Measurements from ENCODE around the gene IL1R1. TPM values are rescaled to one million over a fixed set of nuclear protein-coding genes. Genes with fewer than 3 reads are reported as not detected.

IL1R1 gene
- total and polyA plus RNA-seq, 10 of the 15 experiments (the other 5 are each of a cell fraction or from before 2014, with no cell fraction given) = 0.17 to 13.2 (median 0.53) TPM

DNA sequence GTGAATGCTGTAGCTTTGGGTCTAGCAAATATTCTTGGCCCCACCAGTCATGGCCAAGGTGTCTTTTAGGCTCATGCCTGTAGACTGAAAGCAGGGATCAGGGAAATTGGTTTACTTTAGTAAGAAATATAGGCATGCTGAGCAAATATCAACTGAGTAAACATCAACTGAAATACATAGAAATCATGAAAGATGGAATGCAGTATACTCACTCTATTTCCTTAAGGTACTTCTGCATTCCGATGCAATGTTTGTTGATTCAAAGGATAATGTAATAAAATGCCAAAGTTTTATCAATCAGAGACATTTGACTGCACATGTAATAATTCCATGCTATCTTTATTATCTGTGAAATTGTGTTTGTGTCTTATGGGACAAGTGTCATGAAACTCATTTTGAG, 19.6 kb upstream of the IL1R1 start:
- no peak for ATAC-seq
- intact Hi-C loops (cut with micrococcal nuclease; ENCODE audit: unreplicated experiment) = no loop called here
- Histone ChIP-seq H3K4me1 (ENCODE audit: control insufficient read depth, insufficient read depth, low read length) (no peaks in the 10 kb centered on the region), H2AFZ (ENCODE audit: control insufficient read depth, low read depth, low read length) (no peak overlapping the region), H3K27ac (ENCODE audit: control insufficient read depth, insufficient read depth) (no peak overlapping the region), H3K4me2 (ENCODE audit: control insufficient read depth, insufficient read depth) (no peak overlapping the region), H3K4me3 (no peak overlapping the region), H3K36me3 (ENCODE audit: control insufficient read depth in 2 of 2, insufficient read depth in 2 of 2, low read length in 1 of 2) (no peaks in the 10 kb centered on the region), H3K79me2 (ENCODE audit: control insufficient read depth, insufficient read depth, low read length) (no peaks in the 10 kb centered on the region), H4K20me1 (ENCODE audit: control insufficient read depth, insufficient read depth) (no peaks in the 10 kb centered on the region), H3K9me3 (replicated peaks; ENCODE audit: control insufficient read depth, insufficient read depth, low read length) (no peaks in the 10 kb centered on the region; the same call in 2 of the 3 replicates), H3K27me3 (replicated peaks in 1 of 2; ENCODE audit: control insufficient read depth in 2 of 2, insufficient read depth in 2 of 2, low read length in 1 of 2) (no peaks in the 10 kb centered on the region), H3K9ac (ENCODE audit: control insufficient read depth, insufficient read depth, low read length) (no peak overlapping the region)
- CTCF ChIA-PET = interaction anchor here (1.0 to 1.4 kb wide), 2 partner anchors 15 to 117 kb away, joined by 3 read pairs; no protein-coding TSS in a partner anchor
- BruUV-seq (replicated peaks) = no TSS peak
- SMC1A ChIA-PET (ENCODE audit: uncharacterized antibody, unreplicated experiment) = interaction anchor here (1.2 to 1.8 kb wide), 3 partner anchors 12 to 79 kb away, joined by 3 to 4 read pairs (median 3); no protein-coding TSS in a partner anchor
- FAIRE-seq = no peak
- RAD21 ChIA-PET (ENCODE audit: unreplicated experiment) = no interaction called here
- in situ Hi-C loops (cut with MboI) = no loop called here
- DNase-seq (ENCODE audit: low read depth, low spot score) = no peak
- POLR2A ChIA-PET = no interaction called here
- 38% methylated on average over 1 of the region's 1 CpG for WGBS (ENCODE audit: insufficient coverage, insufficient replicate concordance, low lambda C conversion rate, missing lambda C conversion rate)
- TF ChIP-seq, protein P1, sequence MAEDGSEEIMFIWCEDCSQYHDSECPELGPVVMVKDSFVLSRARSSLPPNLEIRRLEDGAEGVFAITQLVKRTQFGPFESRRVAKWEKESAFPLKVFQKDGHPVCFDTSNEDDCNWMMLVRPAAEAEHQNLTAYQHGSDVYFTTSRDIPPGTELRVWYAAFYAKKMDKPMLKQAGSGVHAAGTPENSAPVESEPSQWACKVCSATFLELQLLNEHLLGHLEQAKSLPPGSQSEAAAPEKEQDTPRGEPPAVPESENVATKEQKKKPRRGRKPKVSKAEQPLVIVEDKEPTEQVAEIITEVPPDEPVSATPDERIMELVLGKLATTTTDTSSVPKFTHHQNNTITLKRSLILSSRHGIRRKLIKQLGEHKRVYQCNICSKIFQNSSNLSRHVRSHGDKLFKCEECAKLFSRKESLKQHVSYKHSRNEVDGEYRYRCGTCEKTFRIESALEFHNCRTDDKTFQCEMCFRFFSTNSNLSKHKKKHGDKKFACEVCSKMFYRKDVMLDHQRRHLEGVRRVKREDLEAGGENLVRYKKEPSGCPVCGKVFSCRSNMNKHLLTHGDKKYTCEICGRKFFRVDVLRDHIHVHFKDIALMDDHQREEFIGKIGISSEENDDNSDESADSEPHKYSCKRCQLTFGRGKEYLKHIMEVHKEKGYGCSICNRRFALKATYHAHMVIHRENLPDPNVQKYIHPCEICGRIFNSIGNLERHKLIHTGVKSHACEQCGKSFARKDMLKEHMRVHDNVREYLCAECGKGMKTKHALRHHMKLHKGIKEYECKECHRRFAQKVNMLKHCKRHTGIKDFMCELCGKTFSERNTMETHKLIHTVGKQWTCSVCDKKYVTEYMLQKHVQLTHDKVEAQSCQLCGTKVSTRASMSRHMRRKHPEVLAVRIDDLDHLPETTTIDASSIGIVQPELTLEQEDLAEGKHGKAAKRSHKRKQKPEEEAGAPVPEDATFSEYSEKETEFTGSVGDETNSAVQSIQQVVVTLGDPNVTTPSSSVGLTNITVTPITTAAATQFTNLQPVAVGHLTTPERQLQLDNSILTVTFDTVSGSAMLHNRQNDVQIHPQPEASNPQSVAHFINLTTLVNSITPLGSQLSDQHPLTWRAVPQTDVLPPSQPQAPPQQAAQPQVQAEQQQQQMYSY (CRISPR knock-in tag; IDR thresholded peaks at IDR 0.05) = no peak
- no peak for TF ChIP-seq ESRRA (IDR thresholded peaks at IDR 0.05; ENCODE audit: low read length)
- TF ChIP-seq HDAC6 (IDR thresholded peaks at IDR 0.05; ENCODE audit: unreplicated experiment) = no peak
- TF ChIP-seq, protein P2, sequence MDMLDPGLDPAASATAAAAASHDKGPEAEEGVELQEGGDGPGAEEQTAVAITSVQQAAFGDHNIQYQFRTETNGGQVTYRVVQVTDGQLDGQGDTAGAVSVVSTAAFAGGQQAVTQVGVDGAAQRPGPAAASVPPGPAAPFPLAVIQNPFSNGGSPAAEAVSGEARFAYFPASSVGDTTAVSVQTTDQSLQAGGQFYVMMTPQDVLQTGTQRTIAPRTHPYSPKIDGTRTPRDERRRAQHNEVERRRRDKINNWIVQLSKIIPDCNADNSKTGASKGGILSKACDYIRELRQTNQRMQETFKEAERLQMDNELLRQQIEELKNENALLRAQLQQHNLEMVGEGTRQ (IDR thresholded peaks at IDR 0.05; ENCODE audit: borderline replicate concordance, low read depth, low read length) = no peak
- no peak for TF ChIP-seq FOXK2 (IDR thresholded peaks at IDR 0.05)
- no peak for TF ChIP-seq BRCA1 (IDR thresholded peaks at IDR 0.05; ENCODE audit: low read depth, low read length)
- TF ChIP-seq MTA3 (IDR thresholded peaks at IDR 0.05; ENCODE audit: borderline replicate concordance, low read length) = no peak
- no peak for TF ChIP-seq IKZF1 (conservative IDR thresholded peaks at IDR 0.05)
- no peak for TF ChIP-seq ZSCAN29 (IDR thresholded peaks at IDR 0.05)
- TF ChIP-seq, protein P3, sequence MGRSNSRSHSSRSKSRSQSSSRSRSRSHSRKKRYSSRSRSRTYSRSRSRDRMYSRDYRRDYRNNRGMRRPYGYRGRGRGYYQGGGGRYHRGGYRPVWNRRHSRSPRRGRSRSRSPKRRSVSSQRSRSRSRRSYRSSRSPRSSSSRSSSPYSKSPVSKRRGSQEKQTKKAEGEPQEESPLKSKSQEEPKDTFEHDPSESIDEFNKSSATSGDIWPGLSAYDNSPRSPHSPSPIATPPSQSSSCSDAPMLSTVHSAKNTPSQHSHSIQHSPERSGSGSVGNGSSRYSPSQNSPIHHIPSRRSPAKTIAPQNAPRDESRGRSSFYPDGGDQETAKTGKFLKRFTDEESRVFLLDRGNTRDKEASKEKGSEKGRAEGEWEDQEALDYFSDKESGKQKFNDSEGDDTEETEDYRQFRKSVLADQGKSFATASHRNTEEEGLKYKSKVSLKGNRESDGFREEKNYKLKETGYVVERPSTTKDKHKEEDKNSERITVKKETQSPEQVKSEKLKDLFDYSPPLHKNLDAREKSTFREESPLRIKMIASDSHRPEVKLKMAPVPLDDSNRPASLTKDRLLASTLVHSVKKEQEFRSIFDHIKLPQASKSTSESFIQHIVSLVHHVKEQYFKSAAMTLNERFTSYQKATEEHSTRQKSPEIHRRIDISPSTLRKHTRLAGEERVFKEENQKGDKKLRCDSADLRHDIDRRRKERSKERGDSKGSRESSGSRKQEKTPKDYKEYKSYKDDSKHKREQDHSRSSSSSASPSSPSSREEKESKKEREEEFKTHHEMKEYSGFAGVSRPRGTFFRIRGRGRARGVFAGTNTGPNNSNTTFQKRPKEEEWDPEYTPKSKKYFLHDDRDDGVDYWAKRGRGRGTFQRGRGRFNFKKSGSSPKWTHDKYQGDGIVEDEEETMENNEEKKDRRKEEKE (IDR thresholded peaks at IDR 0.05) = no peak
- no peak for TF ChIP-seq EZH2 (IDR thresholded peaks at IDR 0.05; ENCODE audit: borderline replicate concordance, control insufficient read depth, low read depth, low read length)
- TF ChIP-seq CEBPB (IDR thresholded peaks at IDR 0.05; ENCODE audit: borderline replicate concordance in 1 of 2, low read depth in 2 of 2, low read length in 2 of 2) = no peak
- no peak for TF ChIP-seq ATF7 (IDR thresholded peaks at IDR 0.05; ENCODE audit: low read depth)
